ENCODE measurements around the gene MLPH.

The MLPH gene

DNA sequence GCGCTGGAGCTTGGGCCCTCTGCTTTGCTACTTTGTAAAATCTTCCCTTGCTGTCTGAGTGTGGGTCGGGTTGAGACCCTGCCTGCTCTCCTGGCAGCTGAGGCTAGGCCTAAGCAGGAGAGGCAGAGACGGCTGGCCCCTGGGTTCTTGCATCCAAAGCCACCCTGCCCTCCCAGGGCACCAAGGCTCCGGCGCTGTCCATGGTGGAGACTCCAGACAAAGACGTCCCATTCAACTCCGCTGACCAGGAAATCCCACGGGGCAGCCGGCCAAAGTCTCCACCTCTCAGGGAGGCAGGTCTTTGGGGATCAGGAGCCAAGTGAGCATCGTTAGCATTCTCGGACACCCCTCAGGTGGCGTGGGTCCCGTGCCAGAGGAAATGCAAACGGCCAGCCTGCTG is 76.8 kb downstream of the MLPH start:
- no peak overlapping the region for H4K12ac ChIP-seq (ENCODE audit: low read depth, low read length)
- H3K79me2 ChIP-seq (ENCODE audit: control insufficient read depth, insufficient read depth, low read length, poor library complexity): no peaks in the 10 kb centered on the region
- no peak overlapping the region for H3K4ac ChIP-seq (ENCODE audit: low read depth, low read length)
- H2BK5ac ChIP-seq (ENCODE audit: low read depth, low read length, poor library complexity): no peak overlapping the region
- H2BK120ac ChIP-seq (ENCODE audit: insufficient read depth, low read length, poor library complexity): no peak overlapping the region
- no peak overlapping the region for H4K8ac ChIP-seq (ENCODE audit: low read depth, low read length)
- no peak overlapping the region for H3K9ac ChIP-seq (ENCODE audit: low read length)
- no peaks in the 10 kb centered on the region for H3K27me3 ChIP-seq (ENCODE audit: insufficient read depth, low read length)
- no peak overlapping the region for H3K4me3 ChIP-seq (ENCODE audit: low read depth, low read length)
- no peak overlapping the region for H4K91ac ChIP-seq (ENCODE audit: low read depth, low read length)
- H3K4me1 ChIP-seq (ENCODE audit: control insufficient read depth in 1 of 2, insufficient read depth in 2 of 2, low read length in 2 of 2): no peaks in the 10 kb centered on the region
- no peak overlapping the region for H2AFZ ChIP-seq (ENCODE audit: insufficient read depth, low read length, poor library complexity)
- H2BK12ac ChIP-seq (ENCODE audit: low read length): no peak overlapping the region
- H2AK5ac ChIP-seq (ENCODE audit: low read length): no peak overlapping the region
- H3K79me1 ChIP-seq (ENCODE audit: low read length): no peaks in the 10 kb centered on the region
- H3K18ac ChIP-seq (ENCODE audit: low read length): no peak overlapping the region
- DNase-seq: no peak
- peaks cover 5% of the 10 kb centered on the region for H3K9me3 ChIP-seq (ENCODE audit: insufficient read depth, low read depth, low read length)
- H3K4me2 ChIP-seq (ENCODE audit: low read length): no peak overlapping the region
- no peak overlapping the region for H3K23ac ChIP-seq (ENCODE audit: low read length)
- no CpG with 5 or more reads among the region's 14 CpGs for WGBS (ENCODE audit: extremely low coverage, insufficient coverage, insufficient read length)
- H3K27ac ChIP-seq (ENCODE audit: low read depth, low read length): no peak overlapping the region
- H3K14ac ChIP-seq (ENCODE audit: low read length): no peak overlapping the region
- H3K36me3 ChIP-seq (ENCODE audit: control insufficient read depth in 1 of 2, insufficient read depth in 2 of 2, low read length in 2 of 2): no peaks in the 10 kb centered on the region

DNA sequence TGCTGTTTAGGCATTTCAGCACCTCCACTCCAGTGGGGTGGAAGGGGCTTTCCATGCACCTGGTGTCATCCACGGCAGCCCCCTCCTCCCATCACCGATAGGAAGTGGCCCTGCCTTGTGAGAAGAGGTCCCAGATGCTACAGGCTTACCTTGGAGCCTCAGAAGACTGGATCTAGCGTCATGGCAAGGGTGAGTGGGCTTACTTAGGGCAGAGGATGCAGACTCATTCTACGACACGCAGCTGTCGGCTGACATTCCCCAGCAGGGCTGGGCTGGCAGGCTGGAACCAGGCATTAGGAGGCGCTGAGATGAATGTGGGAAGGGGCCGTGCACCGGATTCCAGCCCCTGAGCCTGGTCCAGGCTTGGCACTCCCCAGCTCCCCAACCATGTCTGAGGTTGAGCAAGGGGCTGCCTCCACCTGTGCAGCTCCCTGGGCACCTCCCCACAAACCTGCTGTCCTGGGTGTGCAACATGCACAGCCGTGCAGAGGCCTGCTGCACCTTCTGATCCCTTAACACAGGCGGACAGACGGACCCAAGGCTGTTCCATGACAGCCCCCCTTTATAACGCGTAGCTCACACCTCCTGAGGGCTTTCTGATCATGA is 77.6 kb downstream of the MLPH start:
- H2BK12ac ChIP-seq (ENCODE audit: low read length): no peak overlapping the region
- H3K27ac ChIP-seq (ENCODE audit: low read depth, low read length): no peak overlapping the region
- H2BK5ac ChIP-seq (ENCODE audit: low read depth, low read length, poor library complexity): no peak overlapping the region
- H3K36me3 ChIP-seq (ENCODE audit: control insufficient read depth in 1 of 2, insufficient read depth in 2 of 2, low read length in 2 of 2): no peaks in the 10 kb centered on the region
- no peak overlapping the region for H3K18ac ChIP-seq (ENCODE audit: low read length)
- no peak overlapping the region for H2AK5ac ChIP-seq (ENCODE audit: low read length)
- WGBS (ENCODE audit: extremely low coverage, insufficient coverage, insufficient read length): no CpG with 5 or more reads among the region's 14 CpGs
- no peaks in the 10 kb centered on the region for H3K4me1 ChIP-seq (ENCODE audit: control insufficient read depth in 1 of 2, insufficient read depth in 2 of 2, low read length in 2 of 2)
- H3K27me3 ChIP-seq (ENCODE audit: insufficient read depth, low read length): no peaks in the 10 kb centered on the region
- no peak overlapping the region for H3K4me2 ChIP-seq (ENCODE audit: low read length)
- no peak overlapping the region for H2AFZ ChIP-seq (ENCODE audit: insufficient read depth, low read length, poor library complexity)
- H3K79me1 ChIP-seq (ENCODE audit: low read length): no peaks in the 10 kb centered on the region
- H3K9me3 ChIP-seq (ENCODE audit: insufficient read depth, low read depth, low read length): peaks cover 2% of the 10 kb centered on the region
- H3K23ac ChIP-seq (ENCODE audit: low read length): no peak overlapping the region
- H3K4ac ChIP-seq (ENCODE audit: low read depth, low read length): no peak overlapping the region
- H3K9ac ChIP-seq (ENCODE audit: low read length): no peak overlapping the region
- no peak overlapping the region for H4K91ac ChIP-seq (ENCODE audit: low read depth, low read length)
- no peak overlapping the region for H4K8ac ChIP-seq (ENCODE audit: low read depth, low read length)
- H3K4me3 ChIP-seq (ENCODE audit: low read depth, low read length): peak overlapping the region; percentile 39
- no peak for DNase-seq
- no peak overlapping the region for H3K14ac ChIP-seq (ENCODE audit: low read length)
- no peak overlapping the region for H2BK120ac ChIP-seq (ENCODE audit: insufficient read depth, low read length, poor library complexity)
- no peaks in the 10 kb centered on the region for H3K79me2 ChIP-seq (ENCODE audit: control insufficient read depth, insufficient read depth, low read length, poor library complexity)
- no peak overlapping the region for H4K12ac ChIP-seq (ENCODE audit: low read depth, low read length)

DNA sequence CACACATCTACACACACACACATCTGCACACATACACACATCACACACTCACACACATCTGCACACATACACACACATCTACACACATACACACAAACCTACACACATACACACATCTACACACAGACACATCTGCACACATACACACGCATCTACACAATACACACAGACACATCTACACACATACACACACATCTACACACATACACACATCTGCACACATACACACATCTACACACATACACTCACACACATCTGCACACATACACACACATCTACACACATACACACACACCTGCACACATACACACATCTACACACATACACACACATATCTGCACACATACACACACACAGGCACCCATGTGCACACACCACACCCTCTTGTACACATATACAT is 78.9 kb downstream of the MLPH start:
- Histone ChIP-seq H3K36me3 (ENCODE audit: control insufficient read depth in 1 of 2, insufficient read depth in 2 of 2, low read length in 2 of 2) (no peaks in the 10 kb centered on the region), H2BK5ac (ENCODE audit: low read depth, low read length, poor library complexity) (no peak overlapping the region), H3K9me3 (ENCODE audit: insufficient read depth, low read depth, low read length) (peaks cover 2% of the 10 kb centered on the region), H2BK12ac (ENCODE audit: low read length) (no peak overlapping the region), H3K27ac (ENCODE audit: low read depth, low read length) (no peak overlapping the region), H2AFZ (ENCODE audit: insufficient read depth, low read length, poor library complexity) (no peak overlapping the region), H3K4me1 (ENCODE audit: control insufficient read depth in 1 of 2, insufficient read depth in 2 of 2, low read length in 2 of 2) (no peaks in the 10 kb centered on the region), H3K79me1 (ENCODE audit: low read length) (no peaks in the 10 kb centered on the region), H4K91ac (ENCODE audit: low read depth, low read length) (no peak overlapping the region), H3K9ac (ENCODE audit: low read length) (no peak overlapping the region), H3K4ac (ENCODE audit: low read depth, low read length) (no peak overlapping the region), H3K23ac (ENCODE audit: low read length) (no peak overlapping the region), H3K14ac (ENCODE audit: low read length) (no peak overlapping the region), H3K4me3 (ENCODE audit: low read depth, low read length) (no peak overlapping the region), H2BK120ac (ENCODE audit: insufficient read depth, low read length, poor library complexity) (no peak overlapping the region), H4K12ac (ENCODE audit: low read depth, low read length) (no peak overlapping the region), H2AK5ac (ENCODE audit: low read length) (no peak overlapping the region), H3K18ac (ENCODE audit: low read length) (no peak overlapping the region), H3K79me2 (ENCODE audit: control insufficient read depth, insufficient read depth, low read length, poor library complexity) (no peaks in the 10 kb centered on the region), H3K27me3 (ENCODE audit: insufficient read depth, low read length) (no peaks in the 10 kb centered on the region), H4K8ac (ENCODE audit: low read depth, low read length) (no peak overlapping the region), H3K4me2 (ENCODE audit: low read length) (no peak overlapping the region)
- DNase-seq: no peak
- no CpG with 5 or more reads among the region's 1 CpG for WGBS (ENCODE audit: extremely low coverage, insufficient coverage, insufficient read length)

DNA sequence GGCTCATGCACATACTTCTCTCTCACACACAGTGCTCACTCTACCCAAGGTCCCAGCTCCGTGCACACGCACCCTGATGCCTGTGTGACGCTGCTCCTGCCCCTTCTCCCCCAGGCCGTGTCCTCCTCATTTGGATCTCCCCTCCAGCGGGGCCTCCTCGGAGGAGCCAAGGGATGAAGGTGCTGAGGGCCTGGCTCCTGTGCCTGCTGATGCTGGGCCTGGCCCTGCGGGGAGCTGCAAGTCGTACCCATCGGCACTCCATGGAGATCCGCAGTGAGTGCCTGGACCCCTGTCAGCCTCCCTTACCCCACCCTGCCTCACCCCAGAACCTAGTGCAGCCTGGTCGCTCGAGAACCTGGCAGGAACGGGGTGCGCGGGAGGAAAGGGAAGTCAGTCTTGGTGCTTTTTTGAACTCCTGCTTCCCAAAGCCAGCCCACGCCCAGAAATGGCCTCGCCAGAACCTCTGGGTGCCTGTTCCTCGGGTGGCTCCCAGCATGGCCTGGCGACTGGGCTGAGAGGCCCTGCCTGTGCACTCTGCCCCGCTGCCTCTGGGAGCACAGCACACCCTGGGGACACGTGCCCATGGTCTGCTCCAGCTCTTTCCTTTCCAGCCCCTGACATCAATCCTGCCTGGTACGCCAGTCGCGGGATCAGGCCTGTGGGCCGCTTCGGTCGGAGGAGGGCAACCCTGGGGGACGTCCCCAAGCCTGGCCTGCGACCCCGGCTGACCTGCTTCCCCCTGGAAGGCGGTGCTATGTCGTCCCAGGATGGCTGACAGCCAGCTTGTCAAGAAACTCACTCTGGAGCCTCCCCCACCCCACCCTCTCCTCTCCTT is 79.6 kb downstream of the MLPH start, which contains the start of gene PRLH:
TSS of gene PRLH (plus strand) at position 174 of the 835 bp plus-strand sequence. CDS start at position 174, 0 bp downstream.
- Histone ChIP-seq H3K4ac (ENCODE audit: low read depth, low read length) (no peak within 1 kb of the TSS), H4K12ac (ENCODE audit: low read depth, low read length) (no peak within 1 kb of the TSS), H3K36me3 (ENCODE audit: control insufficient read depth in 1 of 2, insufficient read depth in 2 of 2, low read length in 2 of 2) (no peaks in the 10 kb centered on the region), H2BK5ac (ENCODE audit: low read depth, low read length, poor library complexity) (no peak within 1 kb of the TSS), H3K9ac (ENCODE audit: low read length) (no peak within 1 kb of the TSS), H3K4me1 (ENCODE audit: control insufficient read depth in 1 of 2, insufficient read depth in 2 of 2, low read length in 2 of 2) (no peaks in the 10 kb centered on the region), H2AK5ac (ENCODE audit: low read length) (no peak within 1 kb of the TSS), H3K27ac (ENCODE audit: low read depth, low read length) (no peak within 1 kb of the TSS), H3K79me2 (ENCODE audit: control insufficient read depth, insufficient read depth, low read length, poor library complexity) (no peaks in the 10 kb centered on the region), H3K4me2 (ENCODE audit: low read length) (no peak within 1 kb of the TSS), H2AFZ (ENCODE audit: insufficient read depth, low read length, poor library complexity) (no peak within 1 kb of the TSS), H3K14ac (ENCODE audit: low read length) (no peak within 1 kb of the TSS), H3K23ac (ENCODE audit: low read length) (peak within 1 kb of the TSS; percentile 85), H4K91ac (ENCODE audit: low read depth, low read length) (no peak within 1 kb of the TSS), H2BK12ac (ENCODE audit: low read length) (no peak within 1 kb of the TSS), H3K4me3 (ENCODE audit: low read depth, low read length) (no peak within 1 kb of the TSS), H3K9me3 (ENCODE audit: insufficient read depth, low read depth, low read length) (peaks cover 2% of the 10 kb centered on the region), H3K18ac (ENCODE audit: low read length) (no peak within 1 kb of the TSS), H4K8ac (ENCODE audit: low read depth, low read length) (no peak within 1 kb of the TSS), H3K79me1 (ENCODE audit: low read length) (no peaks in the 10 kb centered on the region), H3K27me3 (ENCODE audit: insufficient read depth, low read length) (no peaks in the 10 kb centered on the region), H2BK120ac (ENCODE audit: insufficient read depth, low read length, poor library complexity) (no peak within 1 kb of the TSS)
- no CpG with 5 or more reads among the region's 32 CpGs for WGBS (ENCODE audit: extremely low coverage, insufficient coverage, insufficient read length)
- DNase-seq: no peak
